GM10248 (cell line): ENCODE data around the gene LCMT2.

Source experiments
- CTCF ChIA-PET: fragments of 300-600 bp; sonication (Branson Sonifier 250); formaldehyde crosslinking; extraction: SDS; loops from one replicate; lab custom pipeline; 2021; ENCODE audit warnings: antibody characterized with exemption; lab: Yijun Ruan, JAX
- POLR2A ChIA-PET: fragments of 350-650 bp; sonication (Branson Sonifier 250); formaldehyde crosslinking; extraction: SDS; loops from one replicate; lab custom pipeline; 2020; ENCODE audit warnings: antibody characterized with exemption; lab: Yijun Ruan, JAX
- DNase-seq: peaks from one replicate; pipeline ENCODE4 v3.0.0; 2012; ENCODE audit errors: extremely low spot score
- TF ChIP-seq, protein P1 (sequence below): IDR thresholded peaks from 2 replicates; pipeline ENCODE4 v1.5.1; 2012; ENCODE audit warnings: mild to moderate bottlenecking, low read depth; ENCODE audit errors: extremely low read depth, missing control alignments, control extremely low read depth

Gene LCMT2

DNA sequence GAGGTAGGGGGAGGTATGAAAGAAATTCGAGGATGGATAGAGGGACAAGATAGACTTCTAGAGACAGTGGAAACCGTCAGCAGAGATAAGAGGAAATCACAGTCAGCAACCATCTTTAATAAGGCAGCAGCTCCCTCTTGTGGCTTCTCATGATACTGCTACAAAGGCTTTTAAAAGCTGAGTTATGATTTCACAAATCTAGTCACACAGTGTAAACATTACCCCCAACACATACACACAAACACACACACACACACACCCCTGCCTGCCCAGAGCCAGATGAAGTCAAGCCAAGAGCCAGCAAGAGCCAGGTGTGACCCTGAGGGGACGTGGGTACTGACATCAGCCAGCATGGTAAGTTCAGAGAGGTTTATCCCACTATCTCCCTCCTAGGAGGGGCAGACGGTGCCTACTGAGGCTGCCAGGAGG lies 44.8 kb downstream of the LCMT2 start:
- CTCF ChIA-PET, result interaction anchor here (0.6 to 8.1 kb wide), 55 partner anchors 8 to 612 kb away, joined by 3 to 326 read pairs (median 5); partner anchors contain the start of genes CCNDBP1, EPB42, TGM5 and TGM7
- TF ChIP-seq, protein P1, sequence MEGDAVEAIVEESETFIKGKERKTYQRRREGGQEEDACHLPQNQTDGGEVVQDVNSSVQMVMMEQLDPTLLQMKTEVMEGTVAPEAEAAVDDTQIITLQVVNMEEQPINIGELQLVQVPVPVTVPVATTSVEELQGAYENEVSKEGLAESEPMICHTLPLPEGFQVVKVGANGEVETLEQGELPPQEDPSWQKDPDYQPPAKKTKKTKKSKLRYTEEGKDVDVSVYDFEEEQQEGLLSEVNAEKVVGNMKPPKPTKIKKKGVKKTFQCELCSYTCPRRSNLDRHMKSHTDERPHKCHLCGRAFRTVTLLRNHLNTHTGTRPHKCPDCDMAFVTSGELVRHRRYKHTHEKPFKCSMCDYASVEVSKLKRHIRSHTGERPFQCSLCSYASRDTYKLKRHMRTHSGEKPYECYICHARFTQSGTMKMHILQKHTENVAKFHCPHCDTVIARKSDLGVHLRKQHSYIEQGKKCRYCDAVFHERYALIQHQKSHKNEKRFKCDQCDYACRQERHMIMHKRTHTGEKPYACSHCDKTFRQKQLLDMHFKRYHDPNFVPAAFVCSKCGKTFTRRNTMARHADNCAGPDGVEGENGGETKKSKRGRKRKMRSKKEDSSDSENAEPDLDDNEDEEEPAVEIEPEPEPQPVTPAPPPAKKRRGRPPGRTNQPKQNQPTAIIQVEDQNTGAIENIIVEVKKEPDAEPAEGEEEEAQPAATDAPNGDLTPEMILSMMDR, result peak; percentile 84
- DNase-seq, result peak; percentile 85
- POLR2A ChIA-PET, result no interaction called here

DNA sequence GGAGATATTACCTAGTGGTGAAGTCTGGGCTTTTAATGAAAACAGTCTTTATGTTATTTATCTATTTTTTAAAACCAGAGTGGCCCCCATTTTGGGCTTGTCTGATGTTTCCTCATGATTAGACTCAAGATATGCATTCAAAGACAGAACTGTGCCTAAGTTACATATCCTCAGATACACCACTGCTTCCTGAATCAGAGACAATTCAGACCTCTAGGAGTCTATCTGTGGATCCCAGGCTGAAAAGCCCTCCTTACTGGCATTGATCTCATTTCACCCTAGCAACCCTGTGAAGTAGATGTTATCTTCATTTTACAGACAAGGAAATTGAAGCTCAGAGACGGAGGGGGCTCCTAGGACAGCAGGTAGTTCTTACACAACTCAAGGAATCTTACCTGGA lies 46.8 kb downstream of the LCMT2 start:
- CTCF ChIA-PET, result interaction anchor here (2.5 to 8.1 kb wide), 6 partner anchors 15 to 79 kb away, joined by 6 to 326 read pairs (median 27); no protein-coding TSS in a partner anchor
- POLR2A ChIA-PET, result no interaction called here
- DNase-seq, result no peak
- TF ChIP-seq, protein P1, result no peak

DNA sequence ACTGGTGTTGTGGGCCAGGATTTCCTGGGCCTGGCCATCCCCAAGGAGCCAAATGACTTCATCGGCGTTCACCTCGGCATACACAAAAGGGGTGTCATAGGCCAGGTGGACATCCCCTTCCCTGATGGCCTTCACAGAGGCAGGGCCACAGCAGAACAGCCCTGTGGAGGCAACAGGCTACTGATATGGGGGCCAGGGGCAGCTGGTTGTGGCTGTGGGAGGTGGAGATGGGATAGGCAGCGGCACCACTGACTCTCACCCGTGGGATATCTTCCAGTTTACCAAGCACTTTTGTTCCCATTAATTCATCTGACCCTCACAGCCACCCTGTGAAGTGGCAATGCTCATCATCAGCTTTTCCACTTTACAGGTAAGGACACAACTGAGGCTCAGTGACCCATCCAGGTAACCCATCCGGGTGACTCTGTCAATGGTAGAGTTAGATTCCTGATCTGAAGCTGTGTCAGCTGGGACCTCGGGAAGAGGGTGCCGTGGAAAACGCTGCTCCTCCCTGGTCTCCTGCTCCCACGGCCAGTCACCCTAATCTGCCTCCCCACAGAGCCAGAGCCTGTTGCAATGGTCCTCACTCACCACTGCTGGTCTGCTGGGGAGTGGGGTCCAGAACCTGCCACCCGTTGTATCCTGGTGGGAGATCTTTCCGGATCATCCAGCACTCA lies 48.3 kb downstream of the LCMT2 start:
- DNase-seq, result no peak
- CTCF ChIA-PET, result interaction anchor here (2.5 to 8.1 kb wide), 2 partner anchors 14 to 53 kb away, joined by 6 to 326 read pairs; no protein-coding TSS in a partner anchor
- TF ChIP-seq, protein P1, result no peak
- POLR2A ChIA-PET, result no interaction called here

DNA sequence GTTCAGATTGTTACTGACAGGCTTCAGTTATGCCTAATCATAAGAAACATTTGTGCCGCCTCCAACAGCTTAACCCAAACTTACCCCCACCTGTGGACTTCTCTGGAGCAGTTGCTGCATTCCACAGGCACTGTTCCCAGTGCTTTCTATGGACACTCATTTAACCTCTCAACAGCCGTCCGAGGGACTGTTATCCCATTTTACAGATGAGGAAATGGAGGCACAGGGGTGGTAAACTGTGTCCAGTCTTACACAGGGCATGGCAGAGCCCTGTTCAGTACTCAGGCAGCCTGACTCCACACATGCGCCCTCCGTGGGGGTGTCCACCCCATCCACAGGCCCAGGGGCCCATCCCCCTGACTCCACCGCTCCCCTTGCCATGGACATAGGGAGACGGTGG lies 49.4 kb downstream of the LCMT2 start:
- TF ChIP-seq, protein P1, result no peak
- DNase-seq, result no peak
- POLR2A ChIA-PET, result no interaction called here
- CTCF ChIA-PET, result interaction anchor here (0.8 to 9.0 kb wide), 5 partner anchors 12 to 55 kb away, joined by 3 to 326 read pairs (median 3); no protein-coding TSS in a partner anchor

DNA sequence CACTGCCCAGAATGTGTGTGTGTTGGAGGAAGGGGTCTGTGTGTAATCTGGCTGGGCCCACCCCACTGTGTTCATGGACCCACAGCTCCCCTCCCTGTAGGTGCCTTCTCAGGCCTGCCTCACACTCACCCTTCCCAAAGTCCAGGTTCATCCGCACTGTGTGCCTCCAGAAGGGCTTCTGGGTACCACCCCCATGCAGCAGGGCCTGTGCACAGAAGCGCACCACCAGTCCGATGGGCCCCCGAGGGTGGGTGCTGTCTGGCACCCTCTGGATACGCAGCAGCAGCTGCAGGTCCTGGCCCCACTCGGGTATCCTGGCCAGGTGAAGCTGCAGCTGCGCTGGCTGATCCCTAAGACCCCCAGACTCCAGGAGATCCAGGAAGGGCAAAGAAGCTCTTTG lies 50.9 kb downstream of the LCMT2 start:
- POLR2A ChIA-PET, result no interaction called here
- no peak for DNase-seq
- CTCF ChIA-PET, result interaction anchor here (1.3 to 9.0 kb wide), 3 partner anchors 29 to 53 kb away, joined by 3 to 88 read pairs (median 4); no protein-coding TSS in a partner anchor
- TF ChIP-seq, protein P1, result no peak

DNA sequence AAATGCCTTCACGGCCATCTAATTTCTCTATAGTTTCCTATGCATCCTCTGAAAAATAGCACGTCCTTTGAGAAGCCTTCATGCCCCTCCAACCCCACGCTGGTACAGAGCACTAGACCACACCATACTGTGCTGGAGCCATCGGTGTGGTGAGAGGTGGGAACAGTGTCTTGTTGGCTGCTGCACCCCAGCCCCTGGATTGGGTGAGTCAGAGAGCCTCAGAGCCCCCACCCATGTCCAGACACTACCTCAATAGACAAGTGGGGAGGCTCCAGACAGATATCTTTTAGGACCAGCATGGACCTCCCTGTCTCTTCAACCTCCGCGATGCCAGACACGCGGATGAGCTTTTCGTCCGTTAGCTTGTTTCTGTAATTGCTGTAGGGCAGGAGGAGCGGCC lies 51.5 kb downstream of the LCMT2 start:
- ChIA-PET POLR2A (no interaction called here), CTCF (interaction anchor here (1.4 to 9.0 kb wide), 2 partner anchors 38 to 53 kb away, joined by 4 to 88 read pairs; no protein-coding TSS in a partner anchor)
- DNase-seq, result no peak
- TF ChIP-seq, protein P1, result no peak
